GM20000 (cell line): Measurements from ENCODE around the gene CPA1.

Experiments used
- DNase-seq: peaks from one replicate; pipeline ENCODE4 v3.0.0; 2012; ENCODE audit warnings: low spot score
- CTCF ChIP-seq: IDR thresholded peaks from 2 replicates; pipeline ENCODE4 v1.5.1; 2012; ENCODE audit warnings: mild to moderate bottlenecking, control low read depth; ENCODE audit errors: extremely low read depth, missing control alignments

Gene CPA1

GRCh38 chr7:130356876-130357611, 23.2 kb upstream of the CPA1 start:
- no peak for DNase-seq

GRCh38 chr7:130358471-130358870, 21.8 kb upstream of the CPA1 start:
- no peak for TF ChIP-seq CTCF
- DNase-seq: no peak

More at GRCh38 chr7:130356876-130357611, 23.2 kb upstream of the CPA1 start:
- TF ChIP-seq CTCF: no peak

- no peak for TF ChIP-seq CTCF
- no peak for DNase-seq
These were observed 20.9 kb upstream of the CPA1 start for GRCh38 chr7:130359276-130359857.

GRCh38 chr7:130360518-130360917, 19.8 kb upstream of the CPA1 start:
- no peak for DNase-seq
- no peak for TF ChIP-seq CTCF

- DNase-seq: no peak
- no peak for TF ChIP-seq CTCF
These were observed 18.6 kb upstream of the CPA1 start for GRCh38 chr7:130361681-130362080.

GRCh38 chr7:130362251-130362816, 18.0 kb upstream of the CPA1 start:
- TF ChIP-seq CTCF: no peak
- no peak for DNase-seq
